GM21390 (cell line): ENCODE results near the gene CLK4.

ENCODE experiments used
- ATAC-seq: cut with Tn5 transposase; IDR thresholded peaks from one replicate; pipeline ENCODE4 v1.9.1; 2021; ENCODE audit not compliant: unreplicated experiment

Gene CLK4

DNA sequence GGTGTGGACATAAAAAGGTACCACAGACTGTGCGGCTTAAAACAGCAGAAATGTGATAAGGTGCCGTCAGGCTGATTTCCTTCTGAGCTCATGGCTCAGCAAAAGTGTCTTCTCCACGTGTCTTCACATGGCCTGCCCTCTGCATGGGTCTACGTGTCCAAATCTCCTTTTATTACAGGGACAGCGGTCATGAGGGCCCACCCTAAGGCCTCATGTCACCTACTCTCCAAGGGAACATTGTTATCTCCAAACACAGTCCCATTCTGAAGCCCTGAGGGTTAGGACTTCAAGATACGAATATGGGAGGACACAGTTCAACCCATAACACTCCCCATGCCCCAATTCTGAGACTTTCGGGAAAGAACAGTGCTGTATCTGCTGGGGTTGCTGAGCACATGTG lies 71.8 kb downstream of the CLK4 start:
- ATAC-seq: no peak

DNA sequence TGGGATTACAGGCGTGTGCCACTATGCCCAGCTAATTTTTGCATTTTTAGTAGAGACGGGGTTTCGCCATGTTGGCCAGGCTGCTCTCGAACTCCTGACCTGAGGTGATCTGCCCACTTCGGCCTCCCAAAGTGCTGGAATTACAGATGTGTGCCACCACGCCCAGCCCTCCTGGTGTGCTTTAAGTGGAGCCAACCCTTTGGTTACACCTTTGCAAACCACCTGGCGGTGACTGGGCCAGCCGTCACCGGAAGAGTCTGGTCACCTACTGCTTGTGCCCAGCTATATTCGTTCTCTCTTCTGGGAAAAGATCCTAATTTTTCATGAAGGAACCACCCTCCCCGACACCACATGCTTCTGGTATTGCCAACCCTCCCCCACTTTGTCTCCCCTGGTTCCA lies 72.5 kb downstream of the CLK4 start:
- no peak for ATAC-seq

DNA sequence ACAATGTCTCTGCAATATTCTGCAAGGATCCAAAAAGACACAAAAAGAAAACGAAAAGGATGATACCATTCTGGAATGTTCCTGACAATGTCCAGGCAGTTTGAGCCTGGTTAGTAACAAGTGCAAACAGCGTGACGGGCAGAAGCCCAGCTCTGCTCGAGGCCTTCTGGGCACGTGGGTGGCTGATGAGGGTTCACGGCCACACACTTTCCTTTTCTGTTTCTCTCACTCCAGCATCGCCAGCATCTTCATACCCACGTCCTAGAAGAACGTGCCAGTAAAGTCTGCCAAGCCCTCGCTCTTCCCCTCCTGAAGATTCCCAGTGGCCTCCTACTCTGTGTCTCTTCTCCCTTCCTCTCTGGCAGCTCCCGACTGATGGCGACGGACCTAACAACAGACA lies 73.3 kb downstream of the CLK4 start:
- ATAC-seq: no peak
